Measurements from ENCODE around the gene CENPF.
"Not testable (repeated sequence)": the region's sequence is repeated elsewhere in the genome, so short reads cannot be mapped to it uniquely, and the experiment has no call there.

CENPF gene

GRCh38 chr1:214590696-214591095 lies 12.3 kb upstream of the CENPF start:
- Histone ChIP-seq H3K9me3 (replicated peaks in 1 of 11) (no peaks in the 10 kb centered on the region), H3K27ac (no peak overlapping the region), H4K20me1 (no peaks in the 10 kb centered on the region), H3K4me2 (no peak overlapping the region), H3K4me3 (no peak overlapping the region), H3K9ac (no peak overlapping the region), H3K36me3 (no peaks in the 10 kb centered on the region), H3K4me1 (peaks cover 0 to under 1% (median 0%) of the 10 kb centered on the region in 10 experiments; a peak in 1 of 20 replicates), H3K27me3 (no peaks in the 10 kb centered on the region)
- no peak for TF ChIP-seq Cebpa-rat (IDR thresholded peaks at IDR 0.05)

GRCh38 chr1:214591918-214592317 lies 11.1 kb upstream of the CENPF start:
- H3K36me3 ChIP-seq; H3K27ac ChIP-seq; H3K9ac ChIP-seq; H4K20me1 ChIP-seq; H3K4me3 ChIP-seq; H3K4me1 ChIP-seq; H3K27me3 ChIP-seq; H3K9me3 ChIP-seq (replicated peaks in 1 of 11); H3K4me2 ChIP-seq: not testable (repeated sequence)

GRCh38 chr1:214593158-214593557 lies 9.8 kb upstream of the CENPF start:
- Histone ChIP-seq H3K9ac (no peak overlapping the region), H3K36me3 (no peaks in the 10 kb centered on the region), H3K27ac (no peak overlapping the region), H3K4me3 (no peak overlapping the region), H3K9me3 (replicated peaks in 1 of 11) (no peaks in the 10 kb centered on the region), H4K20me1 (no peaks in the 10 kb centered on the region), H3K4me2 (no peak overlapping the region), H3K27me3 (no peaks in the 10 kb centered on the region), H3K4me1 (no peaks in the 10 kb centered on the region)
- no peak for TF ChIP-seq Cebpa-rat (IDR thresholded peaks at IDR 0.05)

GRCh38 chr1:214603819-214604252 lies 841 bp downstream of the CENPF start:
- peaks cover 0 to 40% (median 35%) of the 10 kb centered on the region in 11 experiments; a peak in 20 of 22 replicates for H3K36me3 ChIP-seq
- TF ChIP-seq Cebpa-rat (IDR thresholded peaks at IDR 0.05) = no peak
- peak overlapping the region; percentile 84 to 96 (median 90) for H3K4me2 ChIP-seq

GRCh38 chr1:214604523-214604922 lies 1.5 kb downstream of the CENPF start:
- H3K4me2 ChIP-seq = peak overlapping the region; percentile 84 to 96 (median 90)
- H3K4me1 ChIP-seq = peaks cover 10 to 20% (median 13%) of the 10 kb centered on the region in 10 experiments; a peak in 18 of 20 replicates
- H3K27ac ChIP-seq = peak overlapping the region in 8 of 11 experiments; percentile 80 to 91 (median 88); a peak in 12 of 22 replicates
- peaks cover 6 to 41% (median 31%) of the 10 kb centered on the region in 11 experiments for H3K9me3 ChIP-seq (replicated peaks in 1 of 11)
- peaks cover 0 to 7% (median 0%) of the 10 kb centered on the region in 11 experiments; a peak in 1 of 22 replicates for H4K20me1 ChIP-seq
- no peaks in the 10 kb centered on the region for H3K27me3 ChIP-seq
- H3K9ac ChIP-seq = peak overlapping the region; percentile 72 to 91 (median 87); a peak in 21 of 22 replicates
- H3K4me3 ChIP-seq = peak overlapping the region in 9 of 10 experiments; percentile 71 to 96 (median 89); a peak in 17 of 20 replicates
- H3K36me3 ChIP-seq = peaks cover 0 to 47% (median 42%) of the 10 kb centered on the region in 11 experiments; a peak in 21 of 22 replicates
- TF ChIP-seq Cebpa-rat (IDR thresholded peaks at IDR 0.05) = no peak

More at GRCh38 chr1:214603819-214604252, 841 bp downstream of the CENPF start:
- Histone ChIP-seq H3K4me1 (peaks cover 10 to 20% (median 13%) of the 10 kb centered on the region in 10 experiments; a peak in 18 of 20 replicates), H3K9me3 (replicated peaks in 1 of 11) (peaks cover 0 to 35% (median 24%) of the 10 kb centered on the region in 11 experiments; a peak in 19 of 22 replicates), H3K27ac (peak overlapping the region in 10 of 11 experiments; percentile 13 to 91 (median 88); a peak in 20 of 22 replicates), H3K27me3 (no peaks in the 10 kb centered on the region), H4K20me1 (peaks cover 0 to 7% (median 0%) of the 10 kb centered on the region in 11 experiments; a peak in 1 of 22 replicates), H3K9ac (peak overlapping the region; percentile 72 to 91 (median 87)), H3K4me3 (peak overlapping the region; percentile 71 to 96 (median 88))

- H3K4me3 ChIP-seq = peak overlapping the region in 1 of 10 experiments; percentile 96; a peak in 3 of 20 replicates
- H3K36me3 ChIP-seq = peaks cover 0 to 56% (median 51%) of the 10 kb centered on the region in 11 experiments; a peak in 21 of 22 replicates
- not testable (repeated sequence) for H3K27ac ChIP-seq, H4K20me1 ChIP-seq, H3K27me3 ChIP-seq, H3K9ac ChIP-seq
- peaks cover 10 to 20% (median 13%) of the 10 kb centered on the region in 10 experiments; a peak in 18 of 20 replicates for H3K4me1 ChIP-seq
- H3K9me3 ChIP-seq (replicated peaks in 1 of 11) = peaks cover 12 to 51% (median 41%) of the 10 kb centered on the region in 11 experiments
- H3K4me2 ChIP-seq = peak overlapping the region in 5 of 11 experiments; percentile 84 to 96 (median 89); a peak in 5 of 22 replicates
Measured at GRCh38 chr1:214605484-214605883, 2.5 kb downstream of the CENPF start.

- Histone ChIP-seq H3K9me3 (replicated peaks in 1 of 11) (peaks cover 18 to 58% (median 48%) of the 10 kb centered on the region in 11 experiments), H3K4me1 (peaks cover 10 to 20% (median 13%) of the 10 kb centered on the region in 10 experiments; a peak in 18 of 20 replicates), H3K36me3 (peaks cover 0 to 64% (median 58%) of the 10 kb centered on the region in 11 experiments; a peak in 21 of 22 replicates)
- not testable (repeated sequence) for H3K4me2 ChIP-seq, H3K27me3 ChIP-seq, H3K27ac ChIP-seq, H3K4me3 ChIP-seq, H3K9ac ChIP-seq, H4K20me1 ChIP-seq
Measured at GRCh38 chr1:214605933-214606925, 3.2 kb downstream of the CENPF start.

- Histone ChIP-seq H3K4me1 (peaks cover 10 to 15% (median 13%) of the 10 kb centered on the region in 10 experiments; a peak in 19 of 20 replicates), H4K20me1 (peaks cover 0 to 17% (median 0%) of the 10 kb centered on the region in 11 experiments; a peak in 6 of 22 replicates), H3K36me3 (peaks cover 0 to 76% (median 64%) of the 10 kb centered on the region in 11 experiments; a peak in 21 of 22 replicates), H3K9me3 (replicated peaks in 1 of 11) (peaks cover 18 to 60% (median 48%) of the 10 kb centered on the region in 11 experiments)
- not testable (repeated sequence) for H3K27me3 ChIP-seq, H3K4me2 ChIP-seq, H3K4me3 ChIP-seq, H3K9ac ChIP-seq, H3K27ac ChIP-seq
Measured at GRCh38 chr1:214607492-214608215, 4.7 kb downstream of the CENPF start.

GRCh38 chr1:214608216-214608783 lies 5.3 kb downstream of the CENPF start:
- H3K36me3 ChIP-seq = peaks cover 0 to 81% (median 71%) of the 10 kb centered on the region in 11 experiments; a peak in 21 of 22 replicates

GRCh38 chr1:214608817-214609216 lies 5.8 kb downstream of the CENPF start:
- H3K9me3 ChIP-seq (replicated peaks in 1 of 11) = peaks cover 18 to 60% (median 48%) of the 10 kb centered on the region in 11 experiments

More at GRCh38 chr1:214608216-214608783, 5.3 kb downstream of the CENPF start:
- H3K9ac ChIP-seq, H3K4me3 ChIP-seq, H3K27me3 ChIP-seq, H3K4me2 ChIP-seq, H3K27ac ChIP-seq: not testable (repeated sequence)
- peaks cover 10 to 15% (median 13%) of the 10 kb centered on the region in 10 experiments; a peak in 19 of 20 replicates for H3K4me1 ChIP-seq
- peaks cover 18 to 60% (median 48%) of the 10 kb centered on the region in 11 experiments for H3K9me3 ChIP-seq (replicated peaks in 1 of 11)
- H4K20me1 ChIP-seq = peaks cover 0 to 23% (median 0%) of the 10 kb centered on the region in 11 experiments; a peak in 7 of 22 replicates

More at GRCh38 chr1:214608817-214609216, 5.8 kb downstream of the CENPF start:
- not testable (repeated sequence) for H3K4me2 ChIP-seq, H3K27ac ChIP-seq, H3K9ac ChIP-seq, H3K27me3 ChIP-seq
- H4K20me1 ChIP-seq = peaks cover 0 to 27% (median 0%) of the 10 kb centered on the region in 11 experiments; a peak in 7 of 22 replicates
- H3K4me3 ChIP-seq = 0 out of 20 replicates have a peak overlapping the region, but pooled peaks of 1 of the 10 experiments have one; percentile 11
- H3K4me1 ChIP-seq = peaks cover 9 to 15% (median 13%) of the 10 kb centered on the region in 10 experiments; a peak in 19 of 20 replicates
- H3K36me3 ChIP-seq = peaks cover 0 to 86% (median 76%) of the 10 kb centered on the region in 11 experiments; a peak in 21 of 22 replicates
